Neuronal stem cell (in vitro differentiated cells): ENCODE data around the gene MYBL2.
"Not testable (repeated sequence)": the region's sequence is repeated elsewhere in the genome, so short reads cannot be mapped to it uniquely, and the experiment has no call there.

Experiments used
- DNase-seq: peaks from one replicate; pipeline ENCODE4 v3.0.0-alpha.2; 2013; ENCODE audit warnings: low spot score
- H2AFZ ChIP-seq: one replicate; pipeline ENCODE4 v1.6.1; 2013; ENCODE audit warnings: mild to moderate bottlenecking, low read length, inconsistent platforms
- H2AK5ac ChIP-seq: 2 replicates; pipeline ENCODE4 v1.6.1; 2013; ENCODE audit warnings: low read depth, mild to moderate bottlenecking, inconsistent platforms, low read length, moderate library complexity, mixed read lengths
- H2BK120ac ChIP-seq: 2 replicates; pipeline ENCODE4 v1.6.1; 2013; ENCODE audit warnings: low read depth, mild to moderate bottlenecking, inconsistent platforms, low read length, moderate library complexity, mixed read lengths
- H2BK12ac ChIP-seq: one replicate; pipeline ENCODE4 v1.6.1; 2013; ENCODE audit warnings: low read length, inconsistent platforms
- H2BK15ac ChIP-seq: 2 replicates; pipeline ENCODE4 v1.6.1; 2013; ENCODE audit warnings: mild to moderate bottlenecking, low read length, inconsistent platforms, mixed read lengths
- H2BK5ac ChIP-seq: one replicate; pipeline ENCODE4 v1.6.1; 2013; ENCODE audit warnings: inconsistent platforms, mild to moderate bottlenecking, low read length, moderate library complexity
- H3K14ac ChIP-seq: one replicate; pipeline ENCODE4 v1.6.1; 2013; ENCODE audit warnings: low read length, inconsistent platforms
- H3K18ac ChIP-seq: 2 replicates; pipeline ENCODE4 v1.6.1; 2013; ENCODE audit warnings: low read length, inconsistent platforms
- H3K23ac ChIP-seq: 2 replicates; pipeline ENCODE4 v1.6.1; 2013; ENCODE audit warnings: low read depth, mild to moderate bottlenecking, mixed read lengths, low read length, inconsistent platforms; ENCODE audit not compliant: poor library complexity
- H3K27ac ChIP-seq: replicated peaks from 3 replicates; pipeline ENCODE4 v1.5.1; 2013; ENCODE audit warnings: low read length, inconsistent platforms
- H3K27me3 ChIP-seq, 3 experiments: 2 replicates each; pipeline ENCODE4 v1.6.1; 2013; ENCODE audit warnings: low read length in 3 of 3, mild to moderate bottlenecking in 2 of 3, inconsistent platforms in 1 of 3, low read depth in 1 of 3, mixed read lengths in 1 of 3, moderate library complexity in 1 of 3; ENCODE audit not compliant: control insufficient read depth in 3 of 3, insufficient read depth in 3 of 3
- H3K36me3 ChIP-seq, 2 donors: replicated peaks in 1 of 2; 2 replicates each; pipeline ENCODE4 v1.6.1; 2013; ENCODE audit warnings: low read length in 2 of 2; ENCODE audit not compliant: control insufficient read depth in 2 of 2, insufficient read depth in 2 of 2
- H3K4ac ChIP-seq: 2 replicates; pipeline ENCODE4 v1.6.1; 2013; ENCODE audit warnings: inconsistent platforms, mild to moderate bottlenecking, low read length, moderate library complexity
- H3K4me1 ChIP-seq, 2 donors: 1 replicate in 1 of 2; 2 replicates in 1 of 2; pipeline ENCODE4 v1.6.1; 2013; ENCODE audit warnings: low read length in 2 of 2, low read depth in 1 of 2; ENCODE audit not compliant: control insufficient read depth in 2 of 2, insufficient read depth in 1 of 2
- H3K4me2 ChIP-seq: one replicate; pipeline ENCODE4 v1.6.1; 2013; ENCODE audit warnings: mild to moderate bottlenecking, low read length, inconsistent platforms; ENCODE audit not compliant: insufficient read depth, poor library complexity, severe bottlenecking
- H3K4me3 ChIP-seq, 2 donors: 2 replicates each; pipeline ENCODE4 v1.5.1; 2013; ENCODE audit warnings: low read length in 2 of 2, mild to moderate bottlenecking in 2 of 2, inconsistent platforms in 1 of 2, moderate library complexity in 1 of 2
- H3K79me1 ChIP-seq: one replicate; pipeline ENCODE4 v1.6.1; 2013; ENCODE audit warnings: low read depth, mild to moderate bottlenecking, inconsistent platforms, low read length, moderate library complexity
- H3K9ac ChIP-seq: one replicate; pipeline ENCODE4 v1.6.1; 2013; ENCODE audit warnings: mild to moderate bottlenecking, low read depth, low read length, inconsistent platforms; ENCODE audit not compliant: poor library complexity
- H3K9me3 ChIP-seq, 2 donors: replicated peaks in 1 of 2; 2 replicates each; pipeline versions ENCODE3 to v1.6.1; 2013; ENCODE audit warnings: low read length in 2 of 2, mild to moderate bottlenecking in 2 of 2, inconsistent platforms in 1 of 2, low read depth in 1 of 2, mixed read lengths in 1 of 2, moderate library complexity in 1 of 2; ENCODE audit not compliant: control insufficient read depth in 2 of 2, insufficient read depth in 1 of 2
- H4K8ac ChIP-seq: one replicate; pipeline ENCODE4 v1.6.1; 2013; ENCODE audit warnings: low read depth, mild to moderate bottlenecking, inconsistent platforms, low read length, moderate library complexity
- H4K91ac ChIP-seq: one replicate; pipeline ENCODE4 v1.6.1; 2013; ENCODE audit warnings: low read length, low read depth, mild to moderate bottlenecking, inconsistent platforms; ENCODE audit not compliant: poor library complexity
- WGBS, 2 donors: extraction: QIAGEN DNeasy Blood & Tissue Kit; methylation state at CpG; one replicate each; pipeline ENCODE4 v1.1.7; 2013; ENCODE audit warnings: missing lambda C conversion rate in 2 of 2, mixed read lengths in 1 of 2; ENCODE audit not compliant: insufficient read length in 2 of 2, insufficient replicate concordance in 1 of 2; ENCODE audit errors: extremely low coverage in 2 of 2; 5-methylcytosine and 5-hydroxymethylcytosine counted together

MYBL2 gene

GRCh38 chr20:43650997-43651525, 15.9 kb upstream of the MYBL2 start:
- no CpG with 5 or more reads among the region's 3 CpGs for WGBS, 2 donors
- H2BK5ac ChIP-seq = no peak overlapping the region
- no peak overlapping the region for H2BK120ac ChIP-seq
- no peak overlapping the region for H3K4me3 ChIP-seq
- H2AK5ac ChIP-seq = no peak overlapping the region
- H3K4me2 ChIP-seq = no peak overlapping the region
- no peak overlapping the region for H2BK12ac ChIP-seq
- no peak overlapping the region for H2BK15ac ChIP-seq
- no peaks in the 10 kb centered on the region for H3K9me3 ChIP-seq
- H3K14ac ChIP-seq = no peak overlapping the region
- H3K27ac ChIP-seq = no peak overlapping the region
- H2AFZ ChIP-seq = no peak overlapping the region
- no peaks in the 10 kb centered on the region for H3K4me1 ChIP-seq
- H4K8ac ChIP-seq = no peak overlapping the region
- no peaks in the 10 kb centered on the region for H3K79me1 ChIP-seq
- H4K91ac ChIP-seq = no peak overlapping the region
- H3K18ac ChIP-seq = no peak overlapping the region
- no peak overlapping the region for H3K23ac ChIP-seq
- H3K36me3 ChIP-seq = peaks cover 5 to 19% of the 10 kb centered on the region in 2 donors
- H3K4ac ChIP-seq = no peak overlapping the region
- DNase-seq = no peak
- H3K27me3 ChIP-seq = no peaks in the 10 kb centered on the region
- no peak overlapping the region for H3K9ac ChIP-seq

- not testable (repeated sequence) for H2BK15ac ChIP-seq, H2AK5ac ChIP-seq, H3K27ac ChIP-seq, DNase-seq, H2BK120ac ChIP-seq, H3K4me1 ChIP-seq, H3K4me3 ChIP-seq, H3K4ac ChIP-seq, H4K91ac ChIP-seq, H3K27me3 ChIP-seq, H4K8ac ChIP-seq, H3K14ac ChIP-seq, H2AFZ ChIP-seq, H3K4me2 ChIP-seq, H3K9me3 ChIP-seq, H3K79me1 ChIP-seq, H2BK12ac ChIP-seq, H3K23ac ChIP-seq, H3K9ac ChIP-seq, H2BK5ac ChIP-seq, H3K18ac ChIP-seq
- WGBS, 2 donors = no CpG with 5 or more reads among the region's 10 CpGs
- peaks cover 0 to 13% of the 10 kb centered on the region in 2 donors for H3K36me3 ChIP-seq
Observed at GRCh38 chr20:43651650-43652184, 15.2 kb upstream of the MYBL2 start.

GRCh38 chr20:43653966-43654365, 12.9 kb upstream of the MYBL2 start:
- H2BK120ac ChIP-seq = no peak overlapping the region
- no peak overlapping the region for H2BK12ac ChIP-seq
- H3K79me1 ChIP-seq = no peaks in the 10 kb centered on the region
- H3K4me1 ChIP-seq = peaks cover 0 to 2% of the 10 kb centered on the region in 2 donors
- H3K9me3 ChIP-seq = no peaks in the 10 kb centered on the region
- H2AFZ ChIP-seq = no peak overlapping the region
- no peak overlapping the region for H4K91ac ChIP-seq
- peaks cover 0 to 4% of the 10 kb centered on the region in 2 donors for H3K36me3 ChIP-seq
- H3K4me3 ChIP-seq = no peak overlapping the region
- no peak overlapping the region for H3K18ac ChIP-seq
- no peak overlapping the region for H4K8ac ChIP-seq
- no CpG with 5 or more reads among the region's 3 CpGs for WGBS, 2 donors
- no peak overlapping the region for H2AK5ac ChIP-seq
- no peak overlapping the region for H3K4me2 ChIP-seq
- no peak overlapping the region for H3K14ac ChIP-seq
- no peaks in the 10 kb centered on the region for H3K27me3 ChIP-seq
- no peak overlapping the region for H3K23ac ChIP-seq
- H3K4ac ChIP-seq = no peak overlapping the region
- no peak overlapping the region for H3K9ac ChIP-seq
- H2BK5ac ChIP-seq = no peak overlapping the region
- H3K27ac ChIP-seq = no peak overlapping the region
- H2BK15ac ChIP-seq = no peak overlapping the region
- DNase-seq = no peak

- not testable (repeated sequence) for H2BK12ac ChIP-seq, H3K79me1 ChIP-seq, H2BK120ac ChIP-seq, H2AK5ac ChIP-seq, DNase-seq, H3K18ac ChIP-seq, H2AFZ ChIP-seq, H4K91ac ChIP-seq, H3K27me3 ChIP-seq, H3K23ac ChIP-seq, H3K4me2 ChIP-seq, H3K36me3 ChIP-seq, H4K8ac ChIP-seq, H3K14ac ChIP-seq, H3K4me1 ChIP-seq, H2BK5ac ChIP-seq, H3K9ac ChIP-seq, H2BK15ac ChIP-seq, H3K4ac ChIP-seq, H3K4me3 ChIP-seq, H3K9me3 ChIP-seq, H3K27ac ChIP-seq
- WGBS, 2 donors = no CpG with 5 or more reads among the region's 6 CpGs
Observed at GRCh38 chr20:43655176-43655575, 11.7 kb upstream of the MYBL2 start.
